HepG2 (cell line): ENCODE data around the gene SEPTIN3. TPM values are rescaled to one million over a fixed set of nuclear protein-coding genes. Genes with fewer than 3 reads are reported as not detected.

ENCODE experiments used
- AHR ChIP-seq: IDR thresholded peaks from 2 replicates; pipeline ENCODE4 v1.6.1; 2018; ENCODE audit warnings: missing genetic modification reagents, missing compliant biosample characterization
- CEBPG ChIP-seq: IDR thresholded peaks from 2 replicates; pipeline ENCODE4 v1.6.1; 2016
- FOXO4 ChIP-seq: sonication (generic); formaldehyde crosslinking; conservative IDR thresholded peaks from 2 replicates; pipeline ENCODE4 v1.8.1; 2023; ENCODE audit warnings: missing genetic modification reagents
- GATAD2A ChIP-seq: IDR thresholded peaks from 2 replicates; pipeline ENCODE4 v1.6.1; 2016
- HIVEP1 ChIP-seq: sonication (generic); formaldehyde crosslinking; IDR thresholded peaks from 2 replicates; pipeline ENCODE4 v1.4.0; 2020; ENCODE audit warnings: mild to moderate bottlenecking, missing genetic modification reagents
- HMGXB3 ChIP-seq: sonication (generic); formaldehyde crosslinking; IDR thresholded peaks from 2 replicates; pipeline ENCODE4 v1.4.0; 2020; ENCODE audit warnings: missing genetic modification reagents, borderline replicate concordance
- HNF1A ChIP-seq, 2 experiments: sonication (generic) in 1 of 2; formaldehyde crosslinking in 1 of 2; IDR thresholded peaks; 2 replicates each; pipeline versions ENCODE4 v1.4.0 to v1.6.1; 2016 to 2020; ENCODE audit warnings: borderline replicate concordance in 1 of 2, low read depth in 1 of 2, mild to moderate bottlenecking in 1 of 2, missing genetic modification reagents in 1 of 2
- IRX3 ChIP-seq: sonication (generic); formaldehyde crosslinking; IDR thresholded peaks from 2 replicates; pipeline ENCODE4 v1.8.1; 2023; ENCODE audit warnings: mild to moderate bottlenecking, low read depth, missing genetic modification reagents, borderline replicate concordance
- SRF ChIP-seq: IDR thresholded peaks from 2 replicates; pipeline ENCODE4 v1.6.1; 2011; ENCODE audit warnings: mild to moderate bottlenecking, low read depth, low read length, moderate library complexity
- ZFY ChIP-seq: sonication (generic); formaldehyde crosslinking; IDR thresholded peaks from 2 replicates; pipeline ENCODE4 v1.4.0; 2020; ENCODE audit warnings: missing genetic modification reagents
- ZNF275 ChIP-seq: sonication (generic); formaldehyde crosslinking; IDR thresholded peaks from 2 replicates; pipeline ENCODE4 v1.8.0; 2022; ENCODE audit warnings: missing genetic modification reagents, mild to moderate bottlenecking, inconsistent platforms, borderline replicate concordance
- ZNF333 ChIP-seq: sonication (generic); formaldehyde crosslinking; IDR thresholded peaks from 2 replicates; pipeline ENCODE4 v1.4.0; 2020; ENCODE audit warnings: mild to moderate bottlenecking, missing genetic modification reagents, borderline replicate concordance
- ZNF33A ChIP-seq: sonication (generic); formaldehyde crosslinking; IDR thresholded peaks from 2 replicates; pipeline ENCODE4 v1.5.1; 2020; ENCODE audit warnings: missing genetic modification reagents, mild to moderate bottlenecking, moderate library complexity, borderline replicate concordance
- ZSCAN5A ChIP-seq: sonication (generic); formaldehyde crosslinking; IDR thresholded peaks from 2 replicates; pipeline ENCODE4 v1.8.0; 2022; ENCODE audit warnings: mild to moderate bottlenecking, missing genetic modification reagents, borderline replicate concordance
- polyA plus RNA-seq, 8 experiments: library from polyadenylated mRNA; depleted of rRNA in 3 of 8; stranded (reverse) in 7 of 8; unstranded in 1 of 8; fragments of >200 nt; fragmentation: Illumina TruSeq in 4 of 8; extraction: Trizol in 4 of 8; gene quantifications; 2 replicates each; pipeline versions ENCODE4 v1.2.1 to v1.2.3, GENCODE V29; 2011 to 2016; ENCODE audit warnings: low read depth in 4 of 8, missing spikeins in 1 of 8, mixed read lengths in 1 of 8; ENCODE audit not compliant: insufficient read depth in 1 of 8
- total RNA-seq, 5 experiments: library from RNA; depleted of rRNA; stranded (reverse); fragments of >200 nt; fragmentation: Illumina TruSeq; extraction: Trizol; gene quantifications; 2 replicates each; pipeline ENCODE4 v1.2.3, GENCODE V29; 2016; ENCODE audit warnings: low read depth in 1 of 5

The SEPTIN3 gene
- total and polyA plus RNA-seq, 2 of the 13 experiments (the other 11 are each of a cell fraction or from before 2014, with no cell fraction given), result 0.04 TPM; not detected in 1

GRCh38 chr22:41946629-41947423 is 22.4 kb upstream of the SEPTIN3 start, which contains the start of gene CENPM (continued):
- peak; percentile 68; the same call in 1 of the 2 replicates for TF ChIP-seq HIVEP1 (CRISPR knock-in tag)
- TF ChIP-seq FOXO4 (CRISPR knock-in tag), result 0 out of 2 replicates have a peak, but pooled peaks have one; percentile 76
- no peak for TF ChIP-seq ZNF33A (CRISPR knock-in tag)
- TF ChIP-seq IRX3, result peak; percentile 92; the same call in 1 of the 2 replicates
- TF ChIP-seq SRF, result no peak
- no peak for TF ChIP-seq CEBPG (CRISPR knock-in tag)
- TF ChIP-seq HNF1A (IDR thresholded peaks at IDR 0.05; ENCODE audit: low read depth), result no peak
- peak; percentile 61; the same call in 1 of the 2 replicates for TF ChIP-seq HNF1A (CRISPR knock-in tag; IDR thresholded peaks at IDR 0.05; ENCODE audit: borderline replicate concordance)
- no peak; the same call in 1 of the 2 replicates for TF ChIP-seq AHR (CRISPR knock-in tag)
- no peak for TF ChIP-seq HMGXB3 (CRISPR knock-in tag)
- TF ChIP-seq ZSCAN5A (CRISPR knock-in tag), result 0 out of 2 replicates have a peak, but pooled peaks have one; percentile 86
- TF ChIP-seq GATAD2A, result no peak
- no peak for TF ChIP-seq ZNF333 (CRISPR knock-in tag)
- peak; percentile 77; the same call in 1 of the 2 replicates for TF ChIP-seq ZNF275 (CRISPR knock-in tag)
- TF ChIP-seq ZFY, result peak; percentile 82
